DOHH2 (cell line): ENCODE results near the gene GANC.

ENCODE experiments used
- H3F3A ChIP-seq: fragments of 200-600 bp; sonication (generic), shearing (Covaris generic); 2 replicates; pipeline ENCODE4 v1.6.0; 2016; ENCODE audit warnings: antibody characterized with exemption, mild to moderate bottlenecking; ENCODE audit not compliant: control insufficient read depth, insufficient read depth
- H3K27ac ChIP-seq: fragments of 200-600 bp; sonication (generic); 2 replicates; pipeline ENCODE4 v1.5.1; 2014; ENCODE audit warnings: low read depth, mild to moderate bottlenecking, low read length, moderate library complexity
- H3K27me3 ChIP-seq: fragments of 200-600 bp; sonication (generic); 2 replicates; pipeline ENCODE4 v1.6.1; 2014; ENCODE audit warnings: mild to moderate bottlenecking, low read length, mixed read lengths; ENCODE audit not compliant: control insufficient read depth
- H3K36me3 ChIP-seq: fragments of 200-600 bp; sonication (generic); 2 replicates; pipeline ENCODE4 v1.6.1; 2014; ENCODE audit warnings: mild to moderate bottlenecking, low read length, moderate library complexity, mixed read lengths; ENCODE audit not compliant: control insufficient read depth
- H3K4me1 ChIP-seq: fragments of 200-600 bp; sonication (generic); 2 replicates; pipeline ENCODE4 v1.6.1; 2014; ENCODE audit warnings: mild to moderate bottlenecking, low read length, mixed read lengths; ENCODE audit not compliant: control insufficient read depth
- H3K4me2 ChIP-seq: fragments of 200-600 bp; sonication (generic); 2 replicates; pipeline ENCODE4 v1.6.0; 2014; ENCODE audit warnings: mild to moderate bottlenecking, low read length, moderate library complexity
- H3K4me3 ChIP-seq: fragments of 200-600 bp; sonication (generic); 2 replicates; pipeline ENCODE4 v1.5.1; 2014; ENCODE audit warnings: mild to moderate bottlenecking, low read length, mixed read lengths
- H3K79me2 ChIP-seq: fragments of 200-600 bp; sonication (generic); 2 replicates; pipeline ENCODE4 v1.6.1; 2014; ENCODE audit warnings: mild to moderate bottlenecking, low read length, mixed read lengths; ENCODE audit not compliant: control insufficient read depth
- H3K9me2 ChIP-seq: fragments of 200-600 bp; sonication (generic); replicated peaks from 2 replicates; pipeline ENCODE4 v1.6.1; 2014; ENCODE audit warnings: mild to moderate bottlenecking, low read length, mixed read lengths; ENCODE audit not compliant: control insufficient read depth
- H3K9me3 ChIP-seq: fragments of 200-600 bp; sonication (generic); 2 replicates; pipeline ENCODE4 v1.6.1; 2014; ENCODE audit warnings: antibody characterized with exemption, low read length, mixed read lengths; ENCODE audit not compliant: control insufficient read depth, insufficient read depth
- H4K20me1 ChIP-seq: fragments of 200-600 bp; sonication (generic); 2 replicates; pipeline ENCODE4 v1.6.0; 2014; ENCODE audit warnings: low read depth, mild to moderate bottlenecking, antibody characterized with exemption, low read length, moderate library complexity; ENCODE audit not compliant: control insufficient read depth, insufficient read depth
- EZH2phosphoT487 ChIP-seq: fragments of 200-600 bp; sonication (generic); IDR thresholded peaks from 2 replicates; pipeline ENCODE4 v1.6.1; 2017; ENCODE audit warnings: borderline replicate concordance, mild to moderate bottlenecking, antibody characterized with exemption, low read length, moderate library complexity, mixed read lengths
- TF ChIP-seq, protein P1 (sequence below): fragments of 200-600 bp; sonication (generic); IDR thresholded peaks from one replicate; pipeline ENCODE4 v1.5.1; 2014; ENCODE audit warnings: antibody characterized with exemption, mild to moderate bottlenecking, low read depth, low read length; ENCODE audit not compliant: poor library complexity, severe bottlenecking

GANC gene

DNA sequence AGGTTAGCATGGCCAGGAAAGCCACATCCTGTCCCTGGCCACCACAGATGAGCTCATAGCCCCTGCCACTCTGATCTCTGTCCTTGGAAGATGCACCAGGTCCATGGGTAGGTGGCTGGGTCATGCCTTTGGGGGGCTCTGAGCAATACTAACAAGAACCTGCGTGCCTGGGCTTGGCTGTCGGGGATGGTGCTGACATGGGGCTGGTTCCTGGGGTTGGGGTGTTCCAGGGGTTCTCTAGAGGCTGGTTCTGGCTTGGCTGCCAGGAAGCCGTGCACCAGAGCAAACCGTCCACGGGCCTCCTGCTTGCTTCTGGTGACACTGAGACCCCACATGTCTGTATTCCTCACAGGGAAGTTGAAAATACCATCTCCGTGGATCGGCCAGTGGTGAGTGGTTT is 130.4 kb downstream of the GANC start:
- no peaks in the 10 kb centered on the region for H3K79me2 ChIP-seq
- no peaks in the 10 kb centered on the region for H3K27me3 ChIP-seq
- no peaks in the 10 kb centered on the region for H4K20me1 ChIP-seq
- H3K36me3 ChIP-seq, result no peaks in the 10 kb centered on the region
- no peak for TF ChIP-seq EZH2phosphoT487
- TF ChIP-seq, protein P1, sequence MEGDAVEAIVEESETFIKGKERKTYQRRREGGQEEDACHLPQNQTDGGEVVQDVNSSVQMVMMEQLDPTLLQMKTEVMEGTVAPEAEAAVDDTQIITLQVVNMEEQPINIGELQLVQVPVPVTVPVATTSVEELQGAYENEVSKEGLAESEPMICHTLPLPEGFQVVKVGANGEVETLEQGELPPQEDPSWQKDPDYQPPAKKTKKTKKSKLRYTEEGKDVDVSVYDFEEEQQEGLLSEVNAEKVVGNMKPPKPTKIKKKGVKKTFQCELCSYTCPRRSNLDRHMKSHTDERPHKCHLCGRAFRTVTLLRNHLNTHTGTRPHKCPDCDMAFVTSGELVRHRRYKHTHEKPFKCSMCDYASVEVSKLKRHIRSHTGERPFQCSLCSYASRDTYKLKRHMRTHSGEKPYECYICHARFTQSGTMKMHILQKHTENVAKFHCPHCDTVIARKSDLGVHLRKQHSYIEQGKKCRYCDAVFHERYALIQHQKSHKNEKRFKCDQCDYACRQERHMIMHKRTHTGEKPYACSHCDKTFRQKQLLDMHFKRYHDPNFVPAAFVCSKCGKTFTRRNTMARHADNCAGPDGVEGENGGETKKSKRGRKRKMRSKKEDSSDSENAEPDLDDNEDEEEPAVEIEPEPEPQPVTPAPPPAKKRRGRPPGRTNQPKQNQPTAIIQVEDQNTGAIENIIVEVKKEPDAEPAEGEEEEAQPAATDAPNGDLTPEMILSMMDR, result no peak
- H3K4me1 ChIP-seq, result peaks cover 5% of the 10 kb centered on the region
- H3K9me2 ChIP-seq, result no peaks in the 10 kb centered on the region
- H3K4me3 ChIP-seq, result no peak overlapping the region
- H3F3A ChIP-seq, result no peaks in the 10 kb centered on the region
- H3K4me2 ChIP-seq, result no peak overlapping the region
- H3K9me3 ChIP-seq, result no peaks in the 10 kb centered on the region
- H3K27ac ChIP-seq, result no peak overlapping the region

DNA sequence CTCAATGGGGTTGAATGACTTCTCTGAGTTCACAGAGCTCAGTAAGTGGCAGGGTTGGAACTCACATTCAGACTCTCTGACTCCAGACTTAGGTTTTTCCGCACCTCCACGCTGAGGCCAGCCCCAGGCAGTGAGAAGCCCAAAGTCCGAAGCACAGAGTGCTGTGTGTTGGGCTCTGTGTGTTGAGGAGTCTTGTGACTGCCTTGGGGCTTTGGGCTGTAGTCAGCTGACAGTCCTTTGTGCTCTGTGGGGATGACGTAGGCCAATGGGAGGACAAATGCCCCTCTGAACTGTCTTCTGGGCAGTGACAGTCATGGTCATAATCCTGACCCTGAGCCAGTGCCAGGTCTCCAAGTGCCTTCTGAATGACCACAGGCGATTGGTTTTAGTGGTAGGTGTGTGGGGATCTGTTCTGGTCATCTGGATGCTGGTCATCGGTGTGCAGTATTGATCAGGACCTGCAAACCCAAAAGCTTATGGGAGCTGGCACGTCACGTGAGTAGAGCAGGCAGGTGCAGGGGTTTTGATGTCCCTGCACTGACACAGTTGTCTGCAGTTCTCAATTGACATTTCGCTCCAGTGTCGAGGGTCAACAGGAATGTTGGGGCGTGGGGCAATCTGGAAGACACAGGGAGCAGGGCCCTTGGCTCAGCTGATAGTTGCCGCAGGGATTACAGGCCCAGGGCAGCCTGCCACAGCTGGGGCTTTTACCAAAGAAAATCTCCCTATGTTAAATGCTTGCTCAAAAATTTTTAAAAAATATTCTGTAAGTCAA is 131.6 kb downstream of the GANC start:
- no peaks in the 10 kb centered on the region for H3K27me3 ChIP-seq
- H3K79me2 ChIP-seq, result no peaks in the 10 kb centered on the region
- TF ChIP-seq EZH2phosphoT487, result no peak
- TF ChIP-seq, protein P1, result no peak
- no peaks in the 10 kb centered on the region for H3K9me3 ChIP-seq
- no peak overlapping the region for H3K4me2 ChIP-seq
- no peak overlapping the region for H3K27ac ChIP-seq
- no peaks in the 10 kb centered on the region for H3K36me3 ChIP-seq
- no peaks in the 10 kb centered on the region for H3F3A ChIP-seq
- H4K20me1 ChIP-seq, result no peaks in the 10 kb centered on the region
- H3K9me2 ChIP-seq, result no peaks in the 10 kb centered on the region
- H3K4me3 ChIP-seq, result no peak overlapping the region
- H3K4me1 ChIP-seq, result peaks cover 5% of the 10 kb centered on the region

DNA sequence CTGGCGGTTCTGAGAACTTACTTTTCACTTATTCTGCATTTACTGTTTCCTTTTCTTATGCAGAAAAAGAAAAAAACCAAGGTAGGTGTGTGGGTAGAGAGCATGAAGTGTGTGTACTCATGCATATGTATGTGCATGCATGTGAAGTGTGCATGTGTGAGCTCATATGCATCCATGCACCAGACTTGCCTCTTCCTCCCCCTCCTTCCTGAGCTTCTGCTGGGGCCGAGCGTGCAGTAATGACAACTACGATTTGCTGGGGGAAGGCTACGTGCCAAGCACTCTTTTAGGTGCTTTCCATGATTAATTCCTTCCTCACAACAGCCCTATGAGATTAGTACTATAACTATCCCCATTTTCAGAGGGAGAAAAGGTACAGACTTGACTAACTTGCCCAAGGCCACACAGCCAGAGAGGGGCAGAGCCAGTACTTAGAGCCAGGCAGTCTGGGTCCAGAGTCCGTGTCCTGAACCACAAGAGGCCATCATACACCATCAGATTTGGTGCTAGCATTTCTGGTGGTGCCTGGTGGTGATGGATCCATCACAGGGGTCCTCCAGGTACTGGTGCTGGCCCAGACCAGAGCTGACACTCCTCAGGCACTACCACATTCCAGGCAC is 133.0 kb downstream of the GANC start:
- H3F3A ChIP-seq, result no peaks in the 10 kb centered on the region
- H3K9me3 ChIP-seq, result no peaks in the 10 kb centered on the region
- no peaks in the 10 kb centered on the region for H3K79me2 ChIP-seq
- no peaks in the 10 kb centered on the region for H3K27me3 ChIP-seq
- no peaks in the 10 kb centered on the region for H3K9me2 ChIP-seq
- H4K20me1 ChIP-seq, result no peaks in the 10 kb centered on the region
- no peaks in the 10 kb centered on the region for H3K36me3 ChIP-seq
- peaks cover 5% of the 10 kb centered on the region for H3K4me1 ChIP-seq
- H3K27ac ChIP-seq, result no peak overlapping the region
- no peak overlapping the region for H3K4me2 ChIP-seq
- TF ChIP-seq, protein P1, result no peak
- TF ChIP-seq EZH2phosphoT487, result no peak
- H3K4me3 ChIP-seq, result no peak overlapping the region
